HepG2 (cell line): ENCODE results near the gene SRCAP. TPM values are rescaled to one million over a fixed set of nuclear protein-coding genes. Genes with fewer than 3 reads are reported as not detected.

Source experiments
- ATAC-seq: fragments of 200-7000 bp; cut with Tn5 transposase; 3 replicates; pipeline ENCODE4 v1.9.1; 2020; ENCODE audit warnings: mild to moderate bottlenecking, moderate library complexity
- BruUV-seq: library from RNA; stranded (reverse); fragments of 400-500 nt; replicated peaks from 2 replicates; lab custom pipeline; 2021; lab: Mats Ljungman, UMichigan
- CTCF ChIA-PET: fragments of 300-600 bp; formaldehyde crosslinking; extraction: SDS; loops from one replicate; lab custom pipeline; 2021; ENCODE audit warnings: low total read pairs, inconsistent platforms, low intra/inter-chr PET ratio; lab: Yijun Ruan, JAX
- POLR2A ChIA-PET: fragments of 350-600 bp; sonication (Branson Sonifier 250); formaldehyde crosslinking; loops from one replicate; lab custom pipeline; 2020; ENCODE audit warnings: antibody characterized with exemption, inconsistent platforms; lab: Yijun Ruan, JAX
- DNase-seq: peaks from one replicate; pipeline ENCODE4 v3.0.0-alpha.2; 2015; ENCODE audit warnings: low spot score
- FAIRE-seq: peaks from 3 replicates; lab custom pipeline; 2011; peaks lifted over from hg19 to GRCh38; lab: Jason Lieb, UNC
- H2AFZ ChIP-seq: one replicate; pipeline ENCODE4 v1.6.1; 2011; ENCODE audit warnings: low read length, inconsistent platforms
- H3K27ac ChIP-seq: fragments of 300-600 bp; 3 replicates; pipeline ENCODE4 v1.8.0; 2011; ENCODE audit warnings: mixed run types, mild to moderate bottlenecking, mixed read lengths, low read length, inconsistent platforms; ENCODE audit not compliant: insufficient read depth; ENCODE audit errors: extremely low read length
- H3K27me3 ChIP-seq, 2 experiments: fragments of 200-600 bp in 1 of 2; 2 replicates in 1 of 2; 3 replicates in 1 of 2; pipeline versions ENCODE4 v1.6.0 to v1.8.0; 2011; ENCODE audit warnings: low read length in 2 of 2, mild to moderate bottlenecking in 2 of 2, moderate library complexity in 2 of 2, inconsistent platforms in 1 of 2; ENCODE audit not compliant: insufficient read depth in 2 of 2, control insufficient read depth in 1 of 2
- H3K36me3 ChIP-seq, 2 experiments: fragments of 200-600 bp in 1 of 2; replicated peaks in 1 of 2; 2 replicates in 1 of 2; 3 replicates in 1 of 2; pipeline versions ENCODE4 v1.5.1 to v1.8.0; 2011; ENCODE audit warnings: low read length in 2 of 2, inconsistent platforms in 1 of 2; ENCODE audit not compliant: insufficient read depth in 2 of 2, control insufficient read depth in 1 of 2
- H3K4me1 ChIP-seq: 2 replicates; pipeline ENCODE4 v1.5.1; 2012; ENCODE audit warnings: low read length, inconsistent platforms; ENCODE audit not compliant: insufficient read depth
- H3K4me2 ChIP-seq: 2 replicates; pipeline ENCODE4 v1.6.0; 2011; ENCODE audit warnings: low read depth, low read length, inconsistent platforms
- H3K4me3 ChIP-seq, 3 experiments: fragments of 200-600 bp in 1 of 3; sonication (generic), shearing (Covaris generic) in 1 of 3; replicated peaks in 1 of 3; 2 replicates each; pipeline ENCODE4 v1.5.1; 2011 to 2016; ENCODE audit warnings: low read length in 3 of 3, inconsistent platforms in 2 of 3, low read depth in 2 of 3, mild to moderate bottlenecking in 2 of 3, control low read depth in 1 of 3, mixed read lengths in 1 of 3; ENCODE audit not compliant: insufficient read depth in 1 of 3
- H3K79me2 ChIP-seq: one replicate; pipeline ENCODE4 v1.6.1; 2011; ENCODE audit warnings: low read length, inconsistent platforms; ENCODE audit not compliant: insufficient read depth
- H3K9ac ChIP-seq: 2 replicates; pipeline ENCODE4 v1.6.0; 2011; ENCODE audit warnings: mild to moderate bottlenecking, low read depth, low read length, inconsistent platforms; ENCODE audit not compliant: insufficient read depth
- H3K9me3 ChIP-seq: 2 replicates; pipeline ENCODE4 v1.5.1; 2012; ENCODE audit warnings: mild to moderate bottlenecking, low read length
- H4K20me1 ChIP-seq: 2 replicates; pipeline ENCODE4 v1.6.0; 2011; ENCODE audit warnings: inconsistent platforms, mild to moderate bottlenecking, low read length, moderate library complexity; ENCODE audit not compliant: insufficient read depth
- AGO2 ChIP-seq: fragments of 200-400 bp; formaldehyde crosslinking; optimal IDR thresholded peaks from 2 replicates; pipeline ENCODE3; 2017; ENCODE audit warnings: mild to moderate bottlenecking, low read depth, low read length, moderate library complexity
- EED ChIP-seq: sonication (generic); formaldehyde crosslinking; IDR thresholded peaks from 2 replicates; pipeline ENCODE4 v1.5.0; 2020; ENCODE audit warnings: mild to moderate bottlenecking, missing genetic modification reagents
- HMGA1 ChIP-seq: sonication (generic); formaldehyde crosslinking; conservative IDR thresholded peaks from 2 replicates; pipeline ENCODE4 v1.4.0; 2020; ENCODE audit warnings: missing genetic modification reagents
- HNF4A ChIP-seq: sonication (generic); formaldehyde crosslinking; IDR thresholded peaks from 2 replicates; pipeline ENCODE4 v1.4.0; 2020; ENCODE audit warnings: missing genetic modification reagents
- HNRNPLL ChIP-seq: fragments of 200-400 bp; formaldehyde crosslinking; IDR thresholded peaks from 2 replicates; pipeline ENCODE4 v1.6.1; 2017; ENCODE audit warnings: mild to moderate bottlenecking, low read depth, low read length; ENCODE audit not compliant: poor library complexity, severe bottlenecking
- HOXA7 ChIP-seq: sonication (generic); formaldehyde crosslinking; IDR thresholded peaks from 2 replicates; pipeline ENCODE4 v1.8.1; 2022; ENCODE audit warnings: mild to moderate bottlenecking, missing genetic modification reagents, moderate library complexity
- IKZF4 ChIP-seq: sonication (generic); formaldehyde crosslinking; IDR thresholded peaks from 2 replicates; pipeline ENCODE4 v1.5.1; 2020; ENCODE audit warnings: borderline replicate concordance, mild to moderate bottlenecking, low read depth, missing genetic modification reagents; ENCODE audit errors: not compliant biosample characterization
- IRF2 ChIP-seq: IDR thresholded peaks from 2 replicates; pipeline ENCODE4 v1.6.1; 2018; ENCODE audit warnings: missing genetic modification reagents, missing compliant biosample characterization
- MAFG ChIP-seq: sonication (generic); formaldehyde crosslinking; IDR thresholded peaks from 2 replicates; pipeline ENCODE4 v1.5.1; 2020; ENCODE audit warnings: mild to moderate bottlenecking, missing genetic modification reagents
- NFIC ChIP-seq: IDR thresholded peaks from 2 replicates; pipeline ENCODE4 v1.6.1; 2012; ENCODE audit warnings: mild to moderate bottlenecking, low read length, inconsistent platforms
- NPAS2 ChIP-seq: sonication (generic); formaldehyde crosslinking; IDR thresholded peaks from 2 replicates; pipeline ENCODE4 v1.8.0; 2022; ENCODE audit warnings: mild to moderate bottlenecking, missing genetic modification reagents, borderline replicate concordance
- NR2F6 ChIP-seq, 2 experiments: IDR thresholded peaks; 2 replicates each; pipeline ENCODE4 v1.6.1; 2016; ENCODE audit warnings: antibody characterized with exemption in 1 of 2, mild to moderate bottlenecking in 1 of 2
- RXRA ChIP-seq: sonication (generic); formaldehyde crosslinking; IDR thresholded peaks from 2 replicates; pipeline ENCODE4 v1.5.1; 2020; ENCODE audit warnings: missing genetic modification reagents
- STAG1 ChIP-seq: sonication (generic); formaldehyde crosslinking; IDR thresholded peaks from 2 replicates; pipeline ENCODE4 v1.4.0; 2020; ENCODE audit warnings: missing genetic modification reagents
- ZFAT ChIP-seq: sonication (generic); formaldehyde crosslinking; conservative IDR thresholded peaks from 2 replicates; pipeline ENCODE4 v1.8.1; 2023; ENCODE audit warnings: missing genetic modification reagents, inconsistent platforms
- ZFP82 ChIP-seq: sonication (generic); formaldehyde crosslinking; IDR thresholded peaks from 2 replicates; pipeline ENCODE4 v1.5.1; 2020; ENCODE audit warnings: mild to moderate bottlenecking, missing genetic modification reagents, borderline replicate concordance
- ZNF44 ChIP-seq: sonication (generic); formaldehyde crosslinking; IDR thresholded peaks from 2 replicates; pipeline ENCODE4 v1.5.1; 2020; ENCODE audit warnings: mild to moderate bottlenecking, missing genetic modification reagents
- ZNF558 ChIP-seq: sonication (generic); formaldehyde crosslinking; IDR thresholded peaks from 2 replicates; pipeline ENCODE4 v1.9.0; 2022; ENCODE audit warnings: mild to moderate bottlenecking, missing genetic modification reagents, borderline replicate concordance
- WGBS: methylation state at CpG from one replicate; pipeline ENCODE4 v1.1.6; 2017; ENCODE audit warnings: low lambda C conversion rate; 5-methylcytosine and 5-hydroxymethylcytosine counted together
- in situ Hi-C: cut with HindIII; loops from 2 replicates; pipeline ENCODE4 v1.10.0; 2017; ENCODE audit warnings: low pct_unique_long_range_greater_than_20kb; ENCODE audit not compliant: extremely low pct_ligation_motif_present
- intact Hi-C: fragments of 100-400 bp; cut with micrococcal nuclease; formaldehyde crosslinking; loops from one replicate; pipeline ENCODE4 v1.10.0; 2022; ENCODE audit not compliant: unreplicated experiment
- polyA plus RNA-seq, 8 experiments: library from polyadenylated mRNA; depleted of rRNA in 3 of 8; stranded (reverse) in 7 of 8; unstranded in 1 of 8; fragments of >200 nt; fragmentation: Illumina TruSeq in 4 of 8; extraction: Trizol in 4 of 8; gene quantifications; 2 replicates each; pipeline versions ENCODE4 v1.2.1 to v1.2.3, GENCODE V29; 2011 to 2016; ENCODE audit warnings: low read depth in 4 of 8, missing spikeins in 1 of 8, mixed read lengths in 1 of 8; ENCODE audit not compliant: insufficient read depth in 1 of 8
- total RNA-seq, 5 experiments: library from RNA; depleted of rRNA; stranded (reverse); fragments of >200 nt; fragmentation: Illumina TruSeq; extraction: Trizol; gene quantifications; 2 replicates each; pipeline ENCODE4 v1.2.3, GENCODE V29; 2016; ENCODE audit warnings: low read depth in 1 of 5
- TF ChIP-seq, protein P1 (sequence below), 2 experiments: fragments of 450-650 bp in 1 of 2; sonication (generic) in 1 of 2; formaldehyde crosslinking; IDR thresholded peaks; 2 replicates each; pipeline versions ENCODE4 v1.5.0 to v1.8.0; 2020 to 2022; ENCODE audit warnings: mild to moderate bottlenecking in 1 of 2, missing genetic modification reagents in 1 of 2
- TF ChIP-seq, protein P2 (sequence below): sonication (generic); formaldehyde crosslinking; IDR thresholded peaks from 2 replicates; pipeline ENCODE4 v1.4.0; 2020; ENCODE audit warnings: missing genetic modification reagents

Gene SRCAP
- total and polyA plus RNA-seq, 2 of the 13 experiments (the other 11 are each of a cell fraction or from before 2014, with no cell fraction given) = 4.9 to 9.0 TPM

DNA sequence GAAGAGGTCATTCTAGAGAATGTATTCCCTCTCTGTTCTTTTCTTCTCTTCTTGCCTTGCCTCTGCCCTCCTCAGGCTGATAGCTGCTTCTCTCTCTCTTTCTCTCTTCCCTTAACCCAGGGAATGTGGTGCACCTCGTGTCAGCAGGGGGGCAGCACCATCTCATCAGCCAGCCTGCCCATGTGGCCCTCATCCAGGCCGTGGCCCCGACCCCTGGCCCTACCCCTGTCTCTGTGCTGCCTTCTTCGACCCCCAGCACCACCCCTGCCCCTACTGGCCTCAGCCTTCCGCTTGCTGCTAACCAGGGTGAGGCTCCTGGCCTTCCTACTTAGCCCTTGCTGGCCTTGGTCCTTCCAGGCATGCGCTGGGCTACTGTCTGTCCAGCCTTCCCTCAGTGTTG, 23.5 kb downstream of the SRCAP start:
- Histone ChIP-seq H3K4me2 (no peak overlapping the region), H3K27me3 (no peaks in the 10 kb centered on the region), H3K27ac (no peak overlapping the region), H2AFZ (no peak overlapping the region), H3K4me1 (peaks cover under 1% of the 10 kb centered on the region; the same call in 1 of the 2 replicates), H3K79me2 (no peaks in the 10 kb centered on the region), H3K9me3 (no peaks in the 10 kb centered on the region), H4K20me1 (no peaks in the 10 kb centered on the region; the same call in 1 of the 2 replicates), H3K4me3 (no peak overlapping the region), H3K36me3 (peaks cover 62 to 81% of the 10 kb centered on the region in 2 experiments), H3K9ac (no peak overlapping the region)
- peak; percentile 56 for ATAC-seq
- FAIRE-seq = no peak
- intact Hi-C loops (no loop called here), in situ Hi-C loops (no loop called here)
- ChIA-PET CTCF (no interaction called here), POLR2A (interaction anchor here (0.8 kb wide), 1 partner anchor 11 kb away, joined by 3 read pairs; no protein-coding TSS in a partner anchor)
- DNase-seq = no peak
- no TSS peak for BruUV-seq
- 89% methylated on average over 6 of the region's 6 CpGs for WGBS
- TF ChIP-seq NR2F6 (IDR thresholded peaks at IDR 0.05) = no peak
- TF ChIP-seq NR2F6 (CRISPR knock-in tag; IDR thresholded peaks at IDR 0.05) = 0 out of 2 replicates have a peak, but pooled peaks have one; percentile 18
- peak; percentile 28 for TF ChIP-seq HNRNPLL
- TF ChIP-seq ZFAT = no peak
- TF ChIP-seq RXRA (CRISPR knock-in tag) = no peak
- no peak for TF ChIP-seq MAFG
- TF ChIP-seq, protein P1, sequence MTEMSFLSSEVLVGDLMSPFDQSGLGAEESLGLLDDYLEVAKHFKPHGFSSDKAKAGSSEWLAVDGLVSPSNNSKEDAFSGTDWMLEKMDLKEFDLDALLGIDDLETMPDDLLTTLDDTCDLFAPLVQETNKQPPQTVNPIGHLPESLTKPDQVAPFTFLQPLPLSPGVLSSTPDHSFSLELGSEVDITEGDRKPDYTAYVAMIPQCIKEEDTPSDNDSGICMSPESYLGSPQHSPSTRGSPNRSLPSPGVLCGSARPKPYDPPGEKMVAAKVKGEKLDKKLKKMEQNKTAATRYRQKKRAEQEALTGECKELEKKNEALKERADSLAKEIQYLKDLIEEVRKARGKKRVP (CRISPR knock-in tag; IDR thresholded peaks at IDR 0.05) = no peak
- TF ChIP-seq IRF2 = no peak
- TF ChIP-seq ZNF558 (CRISPR knock-in tag) = no peak
- no peak for TF ChIP-seq HMGA1 (CRISPR knock-in tag)
- no peak for TF ChIP-seq HOXA7 (CRISPR knock-in tag)
- no peak for TF ChIP-seq IKZF4 (CRISPR knock-in tag)
- TF ChIP-seq ZNF44 (CRISPR knock-in tag) = no peak
- TF ChIP-seq EED = no peak
- peak; percentile 54 for TF ChIP-seq AGO2
- TF ChIP-seq NPAS2 (CRISPR knock-in tag) = no peak
- peak; percentile 74 for TF ChIP-seq STAG1 (CRISPR knock-in tag)
- TF ChIP-seq HNF4A = no peak
- TF ChIP-seq NFIC = no peak
- no peak for TF ChIP-seq ZFP82 (CRISPR knock-in tag)
- TF ChIP-seq, protein P2, sequence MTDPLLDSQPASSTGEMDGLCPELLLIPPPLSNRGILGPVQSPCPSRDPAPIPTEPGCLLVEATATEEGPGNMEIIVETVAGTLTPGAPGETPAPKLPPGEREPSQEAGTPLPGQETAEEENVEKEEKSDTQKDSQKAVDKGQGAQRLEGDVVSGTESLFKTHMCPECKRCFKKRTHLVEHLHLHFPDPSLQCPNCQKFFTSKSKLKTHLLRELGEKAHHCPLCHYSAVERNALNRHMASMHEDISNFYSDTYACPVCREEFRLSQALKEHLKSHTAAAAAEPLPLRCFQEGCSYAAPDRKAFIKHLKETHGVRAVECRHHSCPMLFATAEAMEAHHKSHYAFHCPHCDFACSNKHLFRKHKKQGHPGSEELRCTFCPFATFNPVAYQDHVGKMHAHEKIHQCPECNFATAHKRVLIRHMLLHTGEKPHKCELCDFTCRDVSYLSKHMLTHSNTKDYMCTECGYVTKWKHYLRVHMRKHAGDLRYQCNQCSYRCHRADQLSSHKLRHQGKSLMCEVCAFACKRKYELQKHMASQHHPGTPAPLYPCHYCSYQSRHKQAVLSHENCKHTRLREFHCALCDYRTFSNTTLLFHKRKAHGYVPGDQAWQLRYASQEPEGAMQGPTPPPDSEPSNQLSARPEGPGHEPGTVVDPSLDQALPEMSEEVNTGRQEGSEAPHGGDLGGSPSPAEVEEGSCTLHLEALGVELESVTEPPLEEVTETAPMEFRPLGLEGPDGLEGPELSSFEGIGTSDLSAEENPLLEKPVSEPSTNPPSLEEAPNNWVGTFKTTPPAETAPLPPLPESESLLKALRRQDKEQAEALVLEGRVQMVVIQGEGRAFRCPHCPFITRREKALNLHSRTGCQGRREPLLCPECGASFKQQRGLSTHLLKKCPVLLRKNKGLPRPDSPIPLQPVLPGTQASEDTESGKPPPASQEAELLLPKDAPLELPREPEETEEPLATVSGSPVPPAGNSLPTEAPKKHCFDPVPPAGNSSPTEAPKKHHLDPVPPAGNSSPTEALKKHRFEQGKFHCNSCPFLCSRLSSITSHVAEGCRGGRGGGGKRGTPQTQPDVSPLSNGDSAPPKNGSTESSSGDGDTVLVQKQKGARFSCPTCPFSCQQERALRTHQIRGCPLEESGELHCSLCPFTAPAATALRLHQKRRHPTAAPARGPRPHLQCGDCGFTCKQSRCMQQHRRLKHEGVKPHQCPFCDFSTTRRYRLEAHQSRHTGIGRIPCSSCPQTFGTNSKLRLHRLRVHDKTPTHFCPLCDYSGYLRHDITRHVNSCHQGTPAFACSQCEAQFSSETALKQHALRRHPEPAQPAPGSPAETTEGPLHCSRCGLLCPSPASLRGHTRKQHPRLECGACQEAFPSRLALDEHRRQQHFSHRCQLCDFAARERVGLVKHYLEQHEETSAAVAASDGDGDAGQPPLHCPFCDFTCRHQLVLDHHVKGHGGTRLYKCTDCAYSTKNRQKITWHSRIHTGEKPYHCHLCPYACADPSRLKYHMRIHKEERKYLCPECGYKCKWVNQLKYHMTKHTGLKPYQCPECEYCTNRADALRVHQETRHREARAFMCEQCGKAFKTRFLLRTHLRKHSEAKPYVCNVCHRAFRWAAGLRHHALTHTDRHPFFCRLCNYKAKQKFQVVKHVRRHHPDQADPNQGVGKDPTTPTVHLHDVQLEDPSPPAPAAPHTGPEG (CRISPR knock-in tag) = no peak
